ENCODE results near the gene ZNF496.
"Not testable (repeated sequence)": the region's sequence is repeated elsewhere in the genome, so short reads cannot be mapped to it uniquely, and the experiment has no call there.

The ZNF496 gene

DNA sequence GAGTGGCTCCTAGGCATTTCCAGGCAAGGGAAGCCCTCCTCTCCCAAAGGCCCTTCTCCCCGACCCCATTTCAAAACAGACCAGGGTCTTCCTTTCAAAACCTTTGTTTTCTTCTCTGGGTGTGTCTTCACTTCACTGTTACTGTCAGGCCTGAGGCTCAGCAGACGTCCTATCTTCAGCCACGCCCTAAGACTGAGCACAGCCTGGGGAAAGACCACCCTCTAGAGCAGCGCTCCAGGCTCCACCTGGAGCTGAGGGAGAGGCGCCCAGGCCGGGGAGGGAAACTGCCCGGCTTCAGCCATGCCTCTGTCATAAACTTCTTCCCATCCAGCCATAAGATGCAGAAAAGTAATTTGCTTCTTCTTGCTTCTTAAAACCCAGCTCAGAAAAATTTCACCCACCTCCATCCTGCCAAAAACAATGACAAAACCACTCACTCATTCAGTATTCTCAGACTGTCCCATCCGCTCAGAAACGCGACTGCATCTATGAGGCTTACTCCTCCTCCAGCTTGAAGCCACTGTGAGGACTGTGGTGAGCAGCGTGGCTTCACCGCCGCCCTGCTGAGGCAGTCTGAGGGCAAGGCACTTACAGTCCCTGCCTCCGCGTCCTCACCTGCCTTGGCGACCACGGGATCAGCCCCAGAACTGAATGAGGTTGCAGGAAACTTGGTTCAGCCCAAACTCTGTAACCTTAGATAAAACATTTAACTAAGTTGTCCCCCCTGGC is 39.7 kb downstream of the ZNF496 start:
- DNase-seq (ENCODE audit: low spot score) = peak; percentile 15

GRCh38 chr1:247291161-247291560 is 40.5 kb downstream of the ZNF496 start:
- DNase-seq (ENCODE audit: low spot score) = no peak

GRCh38 chr1:247290576-247290975 is 41.1 kb downstream of the ZNF496 start:
- DNase-seq (ENCODE audit: low spot score) = no peak

DNA sequence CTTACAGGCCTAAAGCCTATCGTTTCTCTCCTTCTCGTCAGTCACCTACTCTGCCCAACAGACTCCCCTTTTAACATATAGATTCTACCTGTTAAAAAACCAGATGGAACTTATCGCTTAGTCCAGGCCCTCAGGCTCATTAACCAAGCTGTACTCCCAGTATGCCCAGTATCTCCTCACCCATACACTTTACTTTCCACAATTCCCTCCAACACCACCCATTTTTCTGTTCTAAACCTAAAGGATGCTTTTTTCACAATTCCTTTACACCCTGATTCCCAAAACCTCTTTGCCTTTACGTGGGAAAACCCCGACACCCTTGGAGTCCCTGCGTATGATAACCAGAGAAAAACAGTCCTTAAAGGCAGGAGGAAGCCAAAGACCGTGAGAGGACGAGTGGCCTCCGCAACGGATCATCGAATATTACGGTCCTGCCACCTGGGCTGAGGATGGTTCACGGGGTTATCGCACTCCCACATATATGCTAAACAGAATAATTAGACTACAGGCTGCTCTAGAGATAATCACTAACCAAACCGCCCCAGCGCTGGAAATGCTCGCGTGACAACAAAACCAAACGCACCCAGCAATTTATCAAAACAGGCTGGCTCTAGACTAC is 42.3 kb downstream of the ZNF496 start:
- not testable (repeated sequence) for DNase-seq (ENCODE audit: low spot score)

- no peak for DNase-seq (ENCODE audit: low spot score)
These were observed 43.3 kb downstream of the ZNF496 start for GRCh38 chr1:247288341-247288740.

- no peak for DNase-seq (ENCODE audit: low spot score)
These were observed 44.2 kb downstream of the ZNF496 start for GRCh38 chr1:247287460-247287859.

- DNase-seq (ENCODE audit: low spot score) = no peak
These were observed 45.5 kb downstream of the ZNF496 start for GRCh38 chr1:247286134-247286670.

- peak; percentile 17 for DNase-seq (ENCODE audit: low spot score)
These were observed 50.6 kb downstream of the ZNF496 start for GRCh38 chr1:247281001-247281574.

DNA sequence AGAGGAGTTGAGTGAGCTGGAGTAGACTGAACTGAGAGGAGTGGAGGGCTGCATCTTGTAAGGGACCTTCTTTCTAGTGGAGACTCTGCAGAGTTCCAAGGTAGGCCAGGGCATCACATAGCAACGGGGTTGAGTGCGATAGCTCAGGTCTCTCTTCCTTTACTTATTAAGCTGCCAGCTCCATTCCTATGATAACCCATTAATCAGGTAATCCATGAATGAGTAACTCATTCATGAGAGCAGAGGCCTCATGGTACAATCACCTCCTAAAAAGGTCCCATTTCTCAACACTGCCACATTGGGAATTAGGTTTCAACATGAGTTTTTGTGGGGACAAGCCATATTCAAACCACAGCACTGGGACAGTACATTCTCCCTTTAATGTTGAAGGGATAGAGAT is 54.5 kb downstream of the ZNF496 start:
- no peak for DNase-seq (ENCODE audit: low spot score)

DNA sequence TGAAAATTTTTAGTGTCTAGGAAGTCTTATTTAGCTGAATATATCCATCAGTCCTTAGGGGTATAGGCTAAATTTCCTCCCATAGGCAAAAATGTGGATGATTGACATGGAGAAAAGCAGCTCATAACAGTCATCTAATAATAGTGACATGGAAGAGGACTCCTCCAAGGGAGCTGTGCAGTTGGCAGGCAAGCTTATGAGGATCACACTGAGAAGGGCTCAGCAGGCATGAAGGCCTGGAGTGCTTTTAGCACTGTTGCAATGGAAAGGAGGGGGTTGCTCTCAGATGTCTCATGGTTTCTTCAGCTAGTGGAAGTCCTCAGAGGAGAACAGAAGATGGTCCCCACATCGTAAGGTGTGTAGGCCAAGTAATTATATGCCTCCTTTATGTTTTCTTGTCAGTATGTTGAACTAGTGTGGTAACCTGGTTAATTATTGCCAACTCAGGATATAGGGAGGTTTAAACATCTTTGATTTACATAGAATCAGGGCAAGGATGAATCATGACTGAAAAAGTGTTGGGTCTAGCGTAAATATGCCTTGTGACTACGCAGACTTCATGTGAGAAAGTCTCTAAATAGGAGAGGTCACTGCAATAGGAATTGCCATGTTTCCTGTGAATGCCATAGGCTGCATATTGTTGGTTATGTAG is 56.9 kb downstream of the ZNF496 start:
- DNase-seq (ENCODE audit: low spot score) = no peak

DNA sequence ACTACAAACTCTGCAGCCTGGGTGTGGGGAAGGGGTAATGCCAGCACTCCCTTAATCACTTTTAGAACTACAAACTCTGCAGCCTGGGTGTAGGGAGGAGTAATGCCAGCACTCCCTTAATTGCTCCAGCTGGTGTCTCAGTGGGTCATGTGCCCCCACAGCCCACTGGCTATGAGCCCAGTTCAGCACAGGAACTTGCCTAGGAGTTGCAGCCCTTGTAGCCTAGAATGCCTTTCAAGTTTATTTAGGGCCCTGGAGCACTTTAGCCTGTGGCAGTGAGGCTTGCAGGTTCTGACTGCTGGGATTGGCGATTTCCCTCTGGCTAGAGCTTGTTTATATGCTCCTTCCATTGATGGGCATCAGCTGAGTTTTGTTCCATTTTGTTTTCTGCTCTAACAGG is 58.7 kb downstream of the ZNF496 start:
- DNase-seq (ENCODE audit: low spot score) = no peak

DNA sequence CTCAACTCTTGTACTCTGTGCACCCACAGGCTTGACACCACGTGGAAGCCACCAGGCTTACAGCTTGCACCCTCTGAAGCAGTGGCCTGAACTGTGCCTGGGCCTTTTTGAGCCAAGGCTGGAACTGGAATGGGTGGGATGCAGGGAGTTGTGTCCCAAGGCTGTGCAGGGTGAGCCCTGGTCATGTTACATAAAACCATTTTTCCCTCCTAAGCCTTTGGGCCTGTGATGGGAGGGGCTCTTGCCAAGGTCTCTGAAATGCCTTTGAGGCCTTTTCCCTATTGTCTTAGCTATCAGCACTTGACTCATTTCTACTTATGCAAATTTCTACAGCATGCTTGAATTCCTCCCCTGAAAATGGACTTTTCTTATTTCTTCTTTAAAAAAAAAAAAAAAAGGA is 61.7 kb downstream of the ZNF496 start:
- no peak for DNase-seq (ENCODE audit: low spot score)

- DNase-seq (ENCODE audit: low spot score) = no peak
These were observed 62.5 kb downstream of the ZNF496 start for GRCh38 chr1:247269133-247269532.

- no peak for DNase-seq (ENCODE audit: low spot score)
These were observed 63.1 kb downstream of the ZNF496 start for GRCh38 chr1:247268390-247269045.

DNA sequence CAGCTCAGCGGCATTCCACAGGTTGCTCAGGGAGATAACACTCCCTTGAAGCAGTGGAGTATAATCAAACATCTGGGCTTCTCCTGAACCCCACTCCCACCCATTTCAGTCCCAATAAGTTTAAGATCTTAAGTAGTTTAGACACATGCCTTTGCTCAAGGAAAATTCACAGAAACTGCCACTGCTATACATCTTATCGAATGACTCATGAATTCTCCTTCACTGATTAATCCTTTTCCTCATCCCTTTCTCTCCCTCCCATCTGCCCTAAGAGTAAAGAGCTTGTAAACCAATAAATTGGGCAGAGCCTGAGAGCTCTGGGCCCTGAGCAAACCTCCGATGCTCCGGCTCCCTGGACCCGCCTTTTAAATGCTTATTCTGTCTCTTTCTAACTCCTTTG is 65.6 kb downstream of the ZNF496 start:
- no peak for DNase-seq (ENCODE audit: low spot score)

DNA sequence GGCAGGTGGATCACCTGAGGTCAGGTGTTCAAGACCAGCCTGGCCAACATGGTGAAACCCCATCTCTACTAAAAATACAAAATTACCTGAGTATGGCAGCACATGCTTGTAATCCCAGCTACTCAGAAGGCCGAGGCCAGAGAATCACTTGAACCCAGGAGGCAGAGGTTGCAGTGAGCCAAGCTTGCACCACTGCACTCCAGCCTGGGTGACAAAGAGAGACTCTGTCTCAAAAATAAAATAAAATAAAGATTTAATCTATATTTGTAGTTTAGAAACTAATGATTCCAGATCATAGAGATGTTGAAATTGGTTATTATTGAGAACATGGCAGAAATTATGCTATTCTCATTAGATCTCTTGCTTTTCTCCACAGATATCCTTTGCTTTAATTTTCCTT is 75.9 kb downstream of the ZNF496 start, which contains the start of gene VN1R5:
VN1R5 (plus strand) TSS at position 301 of the 400 bp plus-strand sequence.
- DNase-seq (ENCODE audit: low spot score) = not testable (repeated sequence)

- no peak for DNase-seq (ENCODE audit: low spot score)
These were observed 84.1 kb downstream of the ZNF496 start for GRCh38 chr1:247247568-247247967.
